Endothelial cell of umbilical vein (primary cell): ENCODE data around the gene NFKBIE. TPM values are rescaled to one million over a fixed set of nuclear protein-coding genes. Genes with fewer than 3 reads are reported as not detected.

Experiments
- BruUV-seq: library from RNA; stranded (reverse); fragments of 400-500 nt; replicated peaks from 2 replicates; lab custom pipeline; 2021; lab: Mats Ljungman, UMichigan
- CTCF ChIA-PET: fragments of 300-600, 350-600 bp; sonication (Branson Sonifier 250); formaldehyde crosslinking; loops from one replicate; lab custom pipeline; 2021; ENCODE audit warnings: antibody characterized with exemption, inconsistent platforms; lab: Charles Lee
- POLR2A ChIA-PET: fragments of 300-600, 350-600 bp; sonication (Branson Sonifier 250); formaldehyde crosslinking; loops from one replicate; lab custom pipeline; 2021; ENCODE audit warnings: antibody characterized with exemption, inconsistent platforms; lab: Charles Lee
- DNase-seq: peaks from one replicate; pipeline ENCODE4 v3.0.0-alpha.2; 2011; ENCODE audit warnings: low read depth, low spot score
- FAIRE-seq: peaks from 2 replicates; lab custom pipeline; 2011; peaks lifted over from hg19 to GRCh38; lab: Jason Lieb, UNC
- H2AFZ ChIP-seq: 2 replicates; pipeline ENCODE4 v1.6.0; 2012; ENCODE audit warnings: low read depth, low read length, control low read depth, inconsistent platforms
- H3K27ac ChIP-seq: 2 replicates; pipeline ENCODE4 v1.5.1; 2011; ENCODE audit warnings: low read depth, mild to moderate bottlenecking, control low read depth, low read length, moderate library complexity; ENCODE audit not compliant: insufficient read depth
- H3K27me3 ChIP-seq, 2 experiments: 2 replicates each; pipeline versions ENCODE4 v1.6.0 to v1.6.1; 2011; ENCODE audit warnings: low read length in 2 of 2, mixed read lengths in 1 of 2; ENCODE audit not compliant: control insufficient read depth in 2 of 2, insufficient read depth in 2 of 2
- H3K36me3 ChIP-seq, 2 experiments: 2 replicates in 1 of 2; 3 replicates in 1 of 2; pipeline ENCODE4 v1.5.1; 2011; ENCODE audit warnings: low read length in 2 of 2, mild to moderate bottlenecking in 1 of 2, moderate library complexity in 1 of 2; ENCODE audit not compliant: control insufficient read depth in 2 of 2, insufficient read depth in 2 of 2; ENCODE audit errors: extremely low read depth in 1 of 2
- H3K4me1 ChIP-seq: 3 replicates; pipeline ENCODE4 v1.5.1; 2011; ENCODE audit warnings: mild to moderate bottlenecking, low read length; ENCODE audit not compliant: control insufficient read depth, insufficient read depth; ENCODE audit errors: extremely low read depth
- H3K4me2 ChIP-seq: 2 replicates; pipeline ENCODE4 v1.6.1; 2011; ENCODE audit warnings: low read length, control low read depth, mixed read lengths; ENCODE audit not compliant: insufficient read depth
- H3K4me3 ChIP-seq, 3 experiments: fragments of 200-600 bp in 1 of 3; sonication (generic), shearing (Covaris generic) in 1 of 3; replicated peaks in 1 of 3; 2 replicates each; pipeline ENCODE4 v1.5.1; 2011 to 2016; ENCODE audit warnings: control low read depth in 3 of 3, low read length in 3 of 3, mild to moderate bottlenecking in 2 of 3, inconsistent platforms in 1 of 3, low read depth in 1 of 3, moderate library complexity in 1 of 3; ENCODE audit not compliant: insufficient read depth in 1 of 3
- H3K79me2 ChIP-seq: 2 replicates; pipeline ENCODE4 v1.6.0; 2012; ENCODE audit warnings: low read length, inconsistent platforms; ENCODE audit not compliant: control insufficient read depth, insufficient read depth
- H3K9ac ChIP-seq: replicated peaks from 2 replicates; pipeline ENCODE3; 2011; ENCODE audit warnings: low read length, control low read depth; ENCODE audit not compliant: insufficient read depth; ENCODE audit errors: extremely low read depth
- H3K9me1 ChIP-seq: replicated peaks from 3 replicates; pipeline ENCODE4 v1.6.0; 2011; ENCODE audit warnings: mild to moderate bottlenecking, low read length; ENCODE audit not compliant: control insufficient read depth, insufficient read depth; ENCODE audit errors: extremely low read depth
- H3K9me3 ChIP-seq: replicated peaks from 2 replicates; pipeline ENCODE4 v1.5.1; 2012; ENCODE audit warnings: low read length, inconsistent platforms; ENCODE audit not compliant: control insufficient read depth, insufficient read depth
- H4K20me1 ChIP-seq: replicated peaks from 2 replicates; pipeline ENCODE3; 2011; ENCODE audit warnings: mild to moderate bottlenecking, low read length; ENCODE audit not compliant: control insufficient read depth, insufficient read depth; ENCODE audit errors: extremely low read depth
- CTCF ChIP-seq, 2 donors: IDR thresholded peaks; 1 replicate in 1 of 2; 2 replicates in 1 of 2; pipeline ENCODE4 v1.5.1; 2011; ENCODE audit warnings: low read length in 2 of 2, mild to moderate bottlenecking in 2 of 2, moderate library complexity in 2 of 2, control low read depth in 1 of 2, inconsistent platforms in 1 of 2, low read depth in 1 of 2; ENCODE audit not compliant: insufficient read depth in 1 of 2; ENCODE audit errors: extremely low read depth in 1 of 2
- EZH2 ChIP-seq: IDR thresholded peaks from 2 replicates; pipeline ENCODE4 v1.6.1; 2012; ENCODE audit warnings: borderline replicate concordance, low read depth, mild to moderate bottlenecking, moderate library complexity, low read length, inconsistent platforms; ENCODE audit not compliant: severe bottlenecking
- FOS ChIP-seq: IDR thresholded peaks from 2 replicates; pipeline ENCODE4 v1.6.1; 2011; ENCODE audit warnings: mild to moderate bottlenecking, low read length, moderate library complexity, borderline replicate concordance; ENCODE audit not compliant: insufficient read depth
- GATA2 ChIP-seq: IDR thresholded peaks from 2 replicates; pipeline ENCODE4 v1.7.0; 2011; ENCODE audit warnings: low read depth, mild to moderate bottlenecking, moderate library complexity, mixed read lengths, low read length; ENCODE audit not compliant: insufficient read length, insufficient read depth
- JUN ChIP-seq: IDR thresholded peaks from 2 replicates; pipeline ENCODE4 v1.6.1; 2011; ENCODE audit warnings: borderline replicate concordance, low read depth; ENCODE audit not compliant: insufficient read length, insufficient read depth
- MAX ChIP-seq: IDR thresholded peaks from 2 replicates; pipeline ENCODE4 v1.6.1; 2011; ENCODE audit not compliant: insufficient read depth, insufficient read length
- MYC ChIP-seq: IDR thresholded peaks from one replicate; pipeline ENCODE4 v1.6.1; 2011; ENCODE audit warnings: mild to moderate bottlenecking, low read depth, low read length
- POLR2A ChIP-seq: IDR thresholded peaks from 2 replicates; pipeline ENCODE4 v1.6.1; 2012; ENCODE audit warnings: low read depth, mild to moderate bottlenecking, control low read depth, low read length
- POLR2AphosphoS5 ChIP-seq: IDR thresholded peaks from 2 replicates; pipeline ENCODE4 v1.6.1; 2012; ENCODE audit warnings: low read depth, mild to moderate bottlenecking, control low read depth, low read length, moderate library complexity; ENCODE audit not compliant: insufficient read depth
- dilution Hi-C: fragments of 300-500 bp; cut with MboI; formaldehyde crosslinking; loops from one replicate; pipeline ENCODE4 v1.15.0; 2019; ENCODE audit warnings: low sequenced_read_pairs; ENCODE audit not compliant: extremely low pct_ligation_motif_present
- intact Hi-C: fragments of 100-400 bp; cut with micrococcal nuclease; formaldehyde crosslinking; loops from one replicate; pipeline ENCODE4 v1.10.0; 2022
- polyA plus RNA-seq, 4 experiments: library from polyadenylated mRNA; depleted of rRNA in 3 of 4; stranded (reverse) in 3 of 4; unstranded in 1 of 4; fragments of >200 nt; gene quantifications; 2 replicates each; pipeline versions ENCODE4 v1.2.1 to v1.2.3, GENCODE V29; 2011 to 2012; ENCODE audit warnings: missing spikeins in 1 of 4
- total RNA-seq: library from RNA; stranded (reverse); gene quantifications from 2 replicates; pipeline ENCODE4 v1.2.3, GENCODE V29; 2021

NFKBIE gene
- total and polyA plus RNA-seq, 2 donors (not counting 3 experiments of a cell fraction or from before 2014, with no cell fraction given) = 19.0 to 22.6 TPM

- Histone ChIP-seq H3K79me2 (peaks cover 9% of the 10 kb centered on the region), H3K4me3 (no peak overlapping the region), H3K27me3 (peaks cover 5% of the 10 kb centered on the region in 2 experiments), H3K36me3 (peaks cover 4 to 27% of the 10 kb centered on the region in 2 experiments), H3K9me1 (no peaks in the 10 kb centered on the region), H3K4me1 (peaks cover 7% of the 10 kb centered on the region), H3K27ac (no peak overlapping the region), H2AFZ (no peak overlapping the region), H3K9me3 (no peaks in the 10 kb centered on the region), H4K20me1 (no peaks in the 10 kb centered on the region), H3K9ac (no peak overlapping the region), H3K4me2 (peak overlapping the region; percentile 78)
- CTCF ChIA-PET = interaction anchor here (2.9 to 3.1 kb wide), 2 partner anchors 19 to 43 kb away, joined by 14 to 23 read pairs; partner anchors contain the start of gene TMEM151B
- intact Hi-C loops = no loop called here
- TF ChIP-seq POLR2AphosphoS5 (no peak), POLR2A (no peak), FOS (no peak), JUN (no peak)
- no peak for DNase-seq
- dilution Hi-C loops = no loop called here
- FAIRE-seq = no peak
- no TSS peak for BruUV-seq
- POLR2A ChIA-PET = no interaction called here
These were observed 46.4 kb upstream of the NFKBIE start for GRCh38 chr6:44311767-44312166.

- intact Hi-C loops = no loop called here
- FAIRE-seq = no peak
- POLR2A ChIA-PET = no interaction called here
These were observed 46.0 kb upstream of the NFKBIE start for GRCh38 chr6:44311304-44311703.

More at GRCh38 chr6:44311304-44311703, 46.0 kb upstream of the NFKBIE start:
- Histone ChIP-seq H3K36me3 (peaks cover 4 to 29% of the 10 kb centered on the region in 2 experiments), H2AFZ (no peak overlapping the region), H3K27me3 (peaks cover 5% of the 10 kb centered on the region in 2 experiments), H3K9ac (no peak overlapping the region), H3K9me1 (no peaks in the 10 kb centered on the region), H3K4me3 (no peak overlapping the region), H3K9me3 (no peaks in the 10 kb centered on the region), H3K4me1 (peaks cover 7% of the 10 kb centered on the region), H4K20me1 (no peaks in the 10 kb centered on the region), H3K4me2 (no peak overlapping the region), H3K79me2 (peaks cover 9% of the 10 kb centered on the region), H3K27ac (no peak overlapping the region)
- CTCF ChIA-PET = interaction anchor here (2.9 kb wide), 1 partner anchor 42 kb away, joined by 23 read pairs; the partner anchor contains the start of gene TMEM151B
- no peak for DNase-seq
- no TSS peak for BruUV-seq
- dilution Hi-C loops = no loop called here
- TF ChIP-seq POLR2AphosphoS5 (no peak), CTCF (IDR thresholded peaks at IDR 0.05; ENCODE audit: extremely low read depth in 1 of 2, insufficient read depth in 1 of 2, low read depth in 1 of 2, low read length in 2 of 2) (no peak), POLR2A (no peak), MYC (no peak), MAX (no peak), JUN (no peak), GATA2 (no peak), FOS (no peak), EZH2 (no peak)
